CD1c-positive myeloid dendritic cell (primary cell): ENCODE results near the gene ZNF532.
A peak's percentile ranks its signal among the peaks of the same experiment; 100 is the strongest.
"Not testable (repeated sequence)": the region's sequence is repeated elsewhere in the genome, so short reads cannot be mapped to it uniquely, and the experiment has no call there.

ENCODE experiments used
- DNase-seq: peaks from one replicate; pipeline ENCODE4 v3.0.0-alpha.2; 2016; ENCODE audit errors: extremely low spot score

The ZNF532 gene

GRCh38 chr18:59008302-59008974, 143.8 kb downstream of the ZNF532 start:
- DNase-seq: no peak

GRCh38 chr18:59009846-59010245, 145.2 kb downstream of the ZNF532 start:
- no peak for DNase-seq

- no peak for DNase-seq
These were observed 146.6 kb downstream of the ZNF532 start for GRCh38 chr18:59011289-59011688.

- DNase-seq: no peak
These were observed 147.1 kb downstream of the ZNF532 start for GRCh38 chr18:59011786-59012185.

- DNase-seq: no peak
These were observed 148.4 kb downstream of the ZNF532 start for GRCh38 chr18:59012815-59013705.

GRCh38 chr18:59013744-59014143, 149.1 kb downstream of the ZNF532 start:
- DNase-seq: no peak

GRCh38 chr18:59015531-59016152, 151.0 kb downstream of the ZNF532 start:
- DNase-seq: no peak

GRCh38 chr18:59021500-59021899, 156.8 kb downstream of the ZNF532 start:
- DNase-seq: no peak

GRCh38 chr18:59022167-59022945, 157.7 kb downstream of the ZNF532 start:
- peak; percentile 1 for DNase-seq

GRCh38 chr18:59024829-59025228, 160.2 kb downstream of the ZNF532 start:
- no peak for DNase-seq

- not testable (repeated sequence) for DNase-seq
These were observed 160.9 kb downstream of the ZNF532 start for GRCh38 chr18:59025532-59025931.

- no peak for DNase-seq
These were observed 161.7 kb downstream of the ZNF532 start for GRCh38 chr18:59026364-59026763.

- DNase-seq: no peak
These were observed 162.2 kb downstream of the ZNF532 start for GRCh38 chr18:59026831-59027410.

- no peak for DNase-seq
These were observed 165.2 kb downstream of the ZNF532 start for GRCh38 chr18:59029663-59030429.

GRCh38 chr18:59032308-59032707, 167.6 kb downstream of the ZNF532 start:
- no peak for DNase-seq

GRCh38 chr18:59033359-59033758, 168.7 kb downstream of the ZNF532 start:
- no peak for DNase-seq

GRCh38 chr18:59033974-59034373, 169.3 kb downstream of the ZNF532 start:
- DNase-seq: no peak

GRCh38 chr18:59035591-59035990, 170.9 kb downstream of the ZNF532 start:
- DNase-seq: no peak
